ENCODE data around the gene PRR5L. TPM values are rescaled to one million over a fixed set of nuclear protein-coding genes. Genes with fewer than 3 reads are reported as not detected.

PRR5L gene
- total RNA-seq, 1 donor from 2014 or later: 14.7 TPM

DNA sequence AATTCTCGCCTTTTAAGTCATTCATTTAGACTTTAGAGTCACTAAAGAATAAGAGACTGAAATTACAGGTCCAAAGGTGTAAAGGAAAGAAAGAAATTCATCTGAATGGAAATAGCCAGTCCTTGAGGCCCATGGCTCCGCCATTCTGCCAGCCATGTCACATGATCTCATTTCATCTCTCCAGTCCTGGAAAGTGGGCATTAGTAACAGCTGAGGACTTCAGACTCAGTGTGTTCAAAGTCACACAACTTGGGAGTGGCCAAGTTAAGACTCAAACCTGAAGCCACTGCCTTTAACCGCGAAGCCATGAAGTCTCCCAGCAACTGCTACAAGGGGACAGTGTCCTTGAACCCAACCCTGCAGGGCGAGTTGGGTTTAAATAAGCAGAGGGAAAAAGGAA is 103.7 kb downstream of the PRR5L start:
- H3K4me1 Mint-ChIP-seq: peaks cover 5% of the 10 kb centered on the region
- no peaks in the 10 kb centered on the region for H3K27me3 Mint-ChIP-seq (ENCODE audit: insufficient read depth, low read depth)
- TF ChIP-seq EZH2 (IDR thresholded peaks at IDR 0.05): no peak
- no peak for TF ChIP-seq EZH2phosphoT487 (IDR thresholded peaks at IDR 0.05)
- TF ChIP-seq, protein P1, sequence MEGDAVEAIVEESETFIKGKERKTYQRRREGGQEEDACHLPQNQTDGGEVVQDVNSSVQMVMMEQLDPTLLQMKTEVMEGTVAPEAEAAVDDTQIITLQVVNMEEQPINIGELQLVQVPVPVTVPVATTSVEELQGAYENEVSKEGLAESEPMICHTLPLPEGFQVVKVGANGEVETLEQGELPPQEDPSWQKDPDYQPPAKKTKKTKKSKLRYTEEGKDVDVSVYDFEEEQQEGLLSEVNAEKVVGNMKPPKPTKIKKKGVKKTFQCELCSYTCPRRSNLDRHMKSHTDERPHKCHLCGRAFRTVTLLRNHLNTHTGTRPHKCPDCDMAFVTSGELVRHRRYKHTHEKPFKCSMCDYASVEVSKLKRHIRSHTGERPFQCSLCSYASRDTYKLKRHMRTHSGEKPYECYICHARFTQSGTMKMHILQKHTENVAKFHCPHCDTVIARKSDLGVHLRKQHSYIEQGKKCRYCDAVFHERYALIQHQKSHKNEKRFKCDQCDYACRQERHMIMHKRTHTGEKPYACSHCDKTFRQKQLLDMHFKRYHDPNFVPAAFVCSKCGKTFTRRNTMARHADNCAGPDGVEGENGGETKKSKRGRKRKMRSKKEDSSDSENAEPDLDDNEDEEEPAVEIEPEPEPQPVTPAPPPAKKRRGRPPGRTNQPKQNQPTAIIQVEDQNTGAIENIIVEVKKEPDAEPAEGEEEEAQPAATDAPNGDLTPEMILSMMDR (IDR thresholded peaks at IDR 0.05): no peak
- Histone ChIP-seq H4K20me1 (ENCODE audit: low read depth) (no peaks in the 10 kb centered on the region), H3K9ac (no peak overlapping the region), H3K9me3 (ENCODE audit: low read depth) (no peaks in the 10 kb centered on the region), H3K27ac (no peak overlapping the region), H3K4me1 (no peaks in the 10 kb centered on the region), H3K4me2 (no peak overlapping the region), H3K79me2 (ENCODE audit: low read depth) (no peaks in the 10 kb centered on the region), H2AFZ (replicated peaks) (no peak overlapping the region), H3K4me3 (no peak overlapping the region), H3K27me3 (no peaks in the 10 kb centered on the region), H3K36me3 (no peaks in the 10 kb centered on the region), H3F3A (ENCODE audit: low read depth) (no peaks in the 10 kb centered on the region)
- no peak overlapping the region for H3K27ac Mint-ChIP-seq
- no peak overlapping the region for H3K4me3 Mint-ChIP-seq
- no peaks in the 10 kb centered on the region for H3K9me3 Mint-ChIP-seq
- H3K36me3 Mint-ChIP-seq: peaks cover 24% of the 10 kb centered on the region
- no peak for DNase-seq (ENCODE audit: low spot score)

DNA sequence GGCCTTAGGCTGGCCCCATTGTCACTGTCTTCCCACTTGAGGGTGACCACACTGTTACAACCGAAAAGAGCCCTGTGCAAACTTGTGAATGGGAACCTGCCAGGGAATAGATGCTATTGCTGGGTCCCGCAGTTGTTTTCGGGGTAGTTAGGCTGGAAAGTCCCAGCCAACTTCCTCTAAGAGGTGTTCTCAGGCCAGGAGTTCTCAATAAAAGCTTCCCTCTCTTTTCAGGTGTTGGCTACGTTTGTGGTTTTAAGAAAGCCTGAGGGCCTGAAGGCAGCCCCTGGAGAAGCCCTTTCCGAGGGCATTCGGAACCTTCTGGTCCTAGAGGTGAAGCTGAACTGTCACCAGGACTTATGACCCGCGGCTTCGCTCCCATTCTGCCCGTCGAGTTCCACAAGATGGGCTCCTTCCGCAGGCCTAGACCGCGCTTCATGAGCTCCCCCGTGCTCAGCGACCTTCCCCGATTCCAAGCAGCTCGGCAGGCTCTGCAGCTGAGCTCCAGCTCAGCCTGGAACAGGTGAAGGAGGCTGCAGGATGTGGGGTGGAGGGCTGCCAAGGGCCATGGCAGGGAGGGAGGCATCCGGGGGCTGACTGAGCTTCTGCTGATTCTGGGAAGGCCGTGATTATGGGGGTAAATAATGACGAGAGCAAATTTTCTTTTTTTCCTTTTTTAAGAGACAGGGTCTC is 104.8 kb downstream of the PRR5L start:
- H3K9me3 Mint-ChIP-seq: no peaks in the 10 kb centered on the region
- H3K9me3 ChIP-seq (ENCODE audit: low read depth): no peaks in the 10 kb centered on the region
- H3K4me3 Mint-ChIP-seq: no peak overlapping the region

DNA sequence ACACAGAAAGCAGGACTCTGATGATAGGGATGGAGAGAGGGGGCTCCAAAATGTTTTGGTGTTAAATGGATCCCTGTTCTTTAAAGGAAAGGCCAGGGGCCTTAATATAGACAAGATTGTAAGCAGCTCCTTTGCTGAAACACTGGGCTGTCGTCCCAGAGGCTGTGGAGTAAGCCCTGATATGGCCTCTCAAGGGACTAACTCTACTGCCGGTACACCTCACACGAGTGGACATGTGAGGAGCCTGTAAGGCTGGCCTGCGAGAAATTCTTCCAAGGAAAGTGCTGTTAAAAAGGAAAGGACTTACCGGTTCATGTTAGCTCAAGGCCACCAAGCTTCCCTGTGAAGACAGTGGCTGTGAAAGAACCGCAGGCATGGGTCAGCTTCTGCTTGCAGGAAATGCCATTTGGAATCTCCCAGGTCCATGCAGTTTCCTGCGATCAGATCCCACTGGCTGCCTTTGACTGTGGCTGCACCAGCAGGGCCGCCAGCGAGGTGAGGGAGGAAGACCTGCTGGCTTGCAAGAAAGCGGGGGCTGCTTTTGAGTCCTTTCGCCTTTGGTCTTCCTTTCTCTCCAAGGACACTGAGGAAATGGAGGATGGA is 106.6 kb downstream of the PRR5L start:
- Histone ChIP-seq H3K27ac (no peak overlapping the region), H3K4me3 (no peak overlapping the region), H3F3A (ENCODE audit: low read depth) (no peaks in the 10 kb centered on the region), H3K9ac (no peak overlapping the region), H4K20me1 (ENCODE audit: low read depth) (no peaks in the 10 kb centered on the region), H3K9me3 (ENCODE audit: low read depth) (no peaks in the 10 kb centered on the region), H3K79me2 (ENCODE audit: low read depth) (no peaks in the 10 kb centered on the region), H3K4me1 (no peaks in the 10 kb centered on the region), H2AFZ (replicated peaks) (no peak overlapping the region), H3K27me3 (no peaks in the 10 kb centered on the region), H3K36me3 (no peaks in the 10 kb centered on the region), H3K4me2 (no peak overlapping the region)
- no peaks in the 10 kb centered on the region for H3K9me3 Mint-ChIP-seq
- H3K27ac Mint-ChIP-seq: no peak overlapping the region
- H3K4me3 Mint-ChIP-seq: no peak overlapping the region
- no peaks in the 10 kb centered on the region for H3K27me3 Mint-ChIP-seq (ENCODE audit: insufficient read depth, low read depth)
- TF ChIP-seq EZH2 (IDR thresholded peaks at IDR 0.05) (no peak), EZH2phosphoT487 (IDR thresholded peaks at IDR 0.05) (no peak)
- TF ChIP-seq, protein P1 (IDR thresholded peaks at IDR 0.05): no peak
- peaks cover 31% of the 10 kb centered on the region for H3K36me3 Mint-ChIP-seq
- H3K4me1 Mint-ChIP-seq: peaks cover 5% of the 10 kb centered on the region
- no peak for DNase-seq (ENCODE audit: low spot score)

More for the DNA sequence above, 104.8 kb downstream of the PRR5L start:
- Histone ChIP-seq H3K27ac (no peak overlapping the region), H3K27me3 (no peaks in the 10 kb centered on the region), H3K4me1 (no peaks in the 10 kb centered on the region), H3K9ac (no peak overlapping the region), H3F3A (ENCODE audit: low read depth) (no peaks in the 10 kb centered on the region), H3K4me2 (no peak overlapping the region), H4K20me1 (ENCODE audit: low read depth) (no peaks in the 10 kb centered on the region), H2AFZ (replicated peaks) (no peak overlapping the region), H3K4me3 (no peak overlapping the region), H3K36me3 (no peaks in the 10 kb centered on the region), H3K79me2 (ENCODE audit: low read depth) (no peaks in the 10 kb centered on the region)
- Mint-ChIP-seq H3K27me3 (ENCODE audit: insufficient read depth, low read depth) (no peaks in the 10 kb centered on the region), H3K27ac (no peak overlapping the region), H3K4me1 (peaks cover 5% of the 10 kb centered on the region), H3K36me3 (peaks cover 27% of the 10 kb centered on the region)
- TF ChIP-seq, protein P1 (IDR thresholded peaks at IDR 0.05): no peak
- DNase-seq (ENCODE audit: low spot score): no peak

Data from neural progenitor cell (in vitro differentiated cells).